HG02840 (cell line): ENCODE measurements around the gene MAMDC4.
"Not testable (repeated sequence)": the region's sequence is repeated elsewhere in the genome, so short reads cannot be mapped to it uniquely, and the experiment has no call there.

Experiments used
- ATAC-seq: cut with Tn5 transposase; IDR thresholded peaks from one replicate; pipeline ENCODE4 v1.9.1; 2021; ENCODE audit warnings: mild to moderate bottlenecking, moderate library complexity, moderate number of reproducible peaks; ENCODE audit not compliant: unreplicated experiment, low FRiP score

Gene MAMDC4

GRCh38 chr9:136824496-136825225 is 27.5 kb upstream of the MAMDC4 start:
- ATAC-seq, result no peak

- ATAC-seq, result no peak
Observed at GRCh38 chr9:136825295-136826187, 26.6 kb upstream of the MAMDC4 start.

- no peak for ATAC-seq
Observed at GRCh38 chr9:136826188-136826541, 26.0 kb upstream of the MAMDC4 start.

GRCh38 chr9:136826703-136827582 is 25.2 kb upstream of the MAMDC4 start:
- ATAC-seq, result no peak

GRCh38 chr9:136827794-136828473 is 24.2 kb upstream of the MAMDC4 start:
- no peak for ATAC-seq

- ATAC-seq, result no peak
Observed at GRCh38 chr9:136828474-136829140, 23.5 kb upstream of the MAMDC4 start.

- ATAC-seq, result no peak
Observed at GRCh38 chr9:136829412-136829811, 22.7 kb upstream of the MAMDC4 start.

- ATAC-seq, result no peak
Observed at GRCh38 chr9:136829981-136830885, 21.9 kb upstream of the MAMDC4 start.

- ATAC-seq, result no peak
Observed at GRCh38 chr9:136831002-136831719, 21.0 kb upstream of the MAMDC4 start.

GRCh38 chr9:136831720-136832104 is 20.4 kb upstream of the MAMDC4 start:
- no peak for ATAC-seq

GRCh38 chr9:136832581-136832980 is 19.6 kb upstream of the MAMDC4 start:
- no peak for ATAC-seq

GRCh38 chr9:136833381-136834048 is 18.6 kb upstream of the MAMDC4 start:
- not testable (repeated sequence) for ATAC-seq

- ATAC-seq, result no peak
Observed at GRCh38 chr9:136835162-136835931, 16.8 kb upstream of the MAMDC4 start.

- no peak for ATAC-seq
Observed at GRCh38 chr9:136835932-136836904, 15.9 kb upstream of the MAMDC4 start.

GRCh38 chr9:136837146-136837855 is 14.8 kb upstream of the MAMDC4 start:
- ATAC-seq, result no peak
